Activated B cell treated with CpG ODN at 0.5 μM for 24 hours (primary cell): ENCODE measurements around the gene ZNF217. TPM values are rescaled to one million over a fixed set of nuclear protein-coding genes. Genes with fewer than 3 reads are reported as not detected.
"Not testable (repeated sequence)": the region's sequence is repeated elsewhere in the genome, so short reads cannot be mapped to it uniquely, and the experiment has no call there.

Source experiments
- ATAC-seq: fragments of 200-7000 bp; cut with Tn5 transposase; one replicate; pipeline ENCODE4 v1.10.0; 2021; ENCODE audit warnings: low read depth, mild to moderate bottlenecking, moderate library complexity
- CTCF ChIA-PET: fragments of 350-600 bp; sonication (Branson Sonifier 250); formaldehyde crosslinking; loops from one replicate; lab custom pipeline; 2021; ENCODE audit warnings: antibody characterized with exemption; lab: Charles Lee
- POLR2A ChIA-PET: fragments of 350-600 bp; sonication (Branson Sonifier 250); formaldehyde crosslinking; loops from one replicate; lab custom pipeline; 2021; ENCODE audit warnings: antibody characterized with exemption; lab: Charles Lee
- DNase-seq: peaks from one replicate; pipeline ENCODE4 v3.0.0; 2022
- H3K27ac Mint-ChIP-seq: one replicate; pipeline ENCODE4 v1.8.0; 2020; ENCODE audit warnings: mixed read lengths
- H3K27me3 Mint-ChIP-seq: one replicate; pipeline ENCODE4 v1.8.0; 2021; ENCODE audit warnings: mixed read lengths
- H3K36me3 Mint-ChIP-seq: one replicate; pipeline ENCODE4 v1.8.0; 2021; ENCODE audit warnings: low read depth, mixed read lengths
- H3K4me1 Mint-ChIP-seq: one replicate; pipeline ENCODE4 v1.8.0; 2021; ENCODE audit warnings: mixed read lengths
- H3K4me3 Mint-ChIP-seq: one replicate; pipeline ENCODE4 v1.8.0; 2020; ENCODE audit warnings: mild to moderate bottlenecking, mixed read lengths
- H3K9me3 Mint-ChIP-seq: one replicate; pipeline ENCODE4 v1.8.0; 2020; ENCODE audit warnings: mixed read lengths
- intact Hi-C: fragments of 100-400 bp; cut with micrococcal nuclease; formaldehyde crosslinking; loops from one replicate; pipeline ENCODE4 v1.15.1; 2024
- total RNA-seq: library from RNA; stranded (reverse); gene quantifications from 2 replicates; pipeline ENCODE4 v1.2.3, GENCODE V29; 2022
- TF ChIP-seq, protein P1 (sequence below): fragments of 200-600 bp; IDR thresholded peaks from one replicate; pipeline ENCODE4 v1.8.0; 2022; ENCODE audit warnings: antibody characterized with exemption, mild to moderate bottlenecking

The ZNF217 gene
- total RNA-seq, 1 donor from 2014 or later, result 80.3 TPM

DNA sequence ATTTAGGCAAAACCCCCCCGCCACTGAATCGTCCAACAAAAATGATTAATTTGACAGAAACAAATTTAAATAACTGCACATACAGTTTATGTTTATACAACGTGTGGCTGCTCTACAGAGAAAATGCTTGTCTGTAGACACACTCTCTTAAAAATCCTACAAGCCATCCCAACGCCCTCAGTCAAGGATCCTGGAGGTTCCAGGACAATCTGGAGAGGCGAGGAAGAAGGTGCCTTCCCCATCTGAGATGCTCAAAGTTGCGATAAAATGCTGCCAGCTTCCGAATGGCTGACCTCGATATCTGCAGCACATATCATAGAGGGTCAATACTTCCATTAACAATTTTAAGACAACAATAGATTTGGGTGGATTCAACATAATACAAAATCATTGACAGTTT lies 25.3 kb downstream of the ZNF217 start:
- H3K4me1 Mint-ChIP-seq, result peaks cover 16% of the 10 kb centered on the region
- no peak for ATAC-seq
- ChIA-PET POLR2A (interaction anchor here (0.5 kb wide), 1 partner anchor 317 kb away, joined by 4 read pairs; no protein-coding TSS in a partner anchor), CTCF (interaction anchor here (0.7 kb wide), 1 partner anchor 493 kb away, joined by 3 read pairs; no protein-coding TSS in a partner anchor)
- TF ChIP-seq, protein P1, sequence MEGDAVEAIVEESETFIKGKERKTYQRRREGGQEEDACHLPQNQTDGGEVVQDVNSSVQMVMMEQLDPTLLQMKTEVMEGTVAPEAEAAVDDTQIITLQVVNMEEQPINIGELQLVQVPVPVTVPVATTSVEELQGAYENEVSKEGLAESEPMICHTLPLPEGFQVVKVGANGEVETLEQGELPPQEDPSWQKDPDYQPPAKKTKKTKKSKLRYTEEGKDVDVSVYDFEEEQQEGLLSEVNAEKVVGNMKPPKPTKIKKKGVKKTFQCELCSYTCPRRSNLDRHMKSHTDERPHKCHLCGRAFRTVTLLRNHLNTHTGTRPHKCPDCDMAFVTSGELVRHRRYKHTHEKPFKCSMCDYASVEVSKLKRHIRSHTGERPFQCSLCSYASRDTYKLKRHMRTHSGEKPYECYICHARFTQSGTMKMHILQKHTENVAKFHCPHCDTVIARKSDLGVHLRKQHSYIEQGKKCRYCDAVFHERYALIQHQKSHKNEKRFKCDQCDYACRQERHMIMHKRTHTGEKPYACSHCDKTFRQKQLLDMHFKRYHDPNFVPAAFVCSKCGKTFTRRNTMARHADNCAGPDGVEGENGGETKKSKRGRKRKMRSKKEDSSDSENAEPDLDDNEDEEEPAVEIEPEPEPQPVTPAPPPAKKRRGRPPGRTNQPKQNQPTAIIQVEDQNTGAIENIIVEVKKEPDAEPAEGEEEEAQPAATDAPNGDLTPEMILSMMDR, result no peak
- no peaks in the 10 kb centered on the region for H3K27me3 Mint-ChIP-seq
- no peak overlapping the region for H3K27ac Mint-ChIP-seq
- peaks cover 82% of the 10 kb centered on the region for H3K36me3 Mint-ChIP-seq
- H3K4me3 Mint-ChIP-seq, result no peak overlapping the region
- no peak for DNase-seq
- intact Hi-C loops, result no loop called here
- no peaks in the 10 kb centered on the region for H3K9me3 Mint-ChIP-seq

DNA sequence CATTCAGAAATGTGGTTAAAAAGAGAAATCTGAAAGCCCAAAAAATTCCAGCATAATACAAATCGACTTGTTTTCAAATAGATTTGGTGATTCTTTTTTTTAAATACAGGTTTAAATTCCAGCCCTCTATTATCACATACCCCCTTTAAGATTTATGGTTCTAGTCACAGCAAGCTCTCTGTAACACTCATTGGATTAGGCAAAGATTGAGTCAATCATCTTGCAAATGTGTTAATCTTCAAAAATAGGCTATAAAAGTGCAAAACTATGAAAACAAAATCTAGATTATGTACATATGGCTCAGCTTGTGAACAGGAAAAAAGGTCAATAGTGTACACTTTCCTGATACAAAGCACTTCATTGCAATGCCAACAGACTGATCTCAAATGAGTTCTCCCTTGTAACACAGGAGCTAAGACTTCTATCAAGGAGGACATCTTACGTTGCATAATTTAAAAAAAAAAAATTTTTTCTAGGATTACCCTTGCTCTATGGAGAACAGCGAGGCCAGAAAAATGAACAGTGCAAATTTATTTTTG lies 26.2 kb downstream of the ZNF217 start:
- no peak for DNase-seq
- Mint-ChIP-seq H3K9me3 (no peaks in the 10 kb centered on the region), H3K27ac (no peak overlapping the region), H3K4me1 (peaks cover 12% of the 10 kb centered on the region), H3K27me3 (no peaks in the 10 kb centered on the region), H3K4me3 (no peak overlapping the region), H3K36me3 (peaks cover 74% of the 10 kb centered on the region)
- ATAC-seq, result no peak
- ChIA-PET POLR2A (interaction anchor here (0.5 to 0.9 kb wide), 2 partner anchors 25 to 374 kb away, joined by 3 read pairs; no protein-coding TSS in a partner anchor), CTCF (interaction anchor here (0.7 kb wide), 1 partner anchor 494 kb away, joined by 3 read pairs; no protein-coding TSS in a partner anchor)
- intact Hi-C loops, result no loop called here
- TF ChIP-seq, protein P1, result no peak

DNA sequence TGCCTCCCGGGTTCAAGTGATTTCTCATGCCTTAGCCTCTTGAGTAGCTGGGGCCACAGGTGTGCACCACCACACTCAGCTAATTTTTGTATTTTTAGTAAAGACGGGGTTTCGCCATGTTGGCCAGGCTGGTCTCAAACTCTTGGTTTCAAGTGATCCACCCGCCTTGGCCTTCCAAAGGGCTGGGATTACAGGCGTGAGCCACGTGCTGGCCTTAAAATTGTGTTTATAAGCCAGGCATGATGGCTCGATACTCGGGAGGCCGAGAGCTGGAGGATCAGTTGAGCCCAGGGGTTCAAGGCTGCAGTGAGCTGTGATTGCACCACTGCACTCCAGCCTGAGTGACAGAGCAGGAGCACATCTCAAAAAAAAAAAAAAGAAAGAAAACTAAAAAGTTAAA lies 27.0 kb downstream of the ZNF217 start:
- DNase-seq, CTCF ChIA-PET, H3K9me3 Mint-ChIP-seq, H3K27me3 Mint-ChIP-seq, H3K4me3 Mint-ChIP-seq, ATAC-seq, intact Hi-C loops, H3K27ac Mint-ChIP-seq, H3K4me1 Mint-ChIP-seq: not testable (repeated sequence)
- H3K36me3 Mint-ChIP-seq, result peaks cover 66% of the 10 kb centered on the region
- POLR2A ChIA-PET, result interaction anchor here (0.7 kb wide), 1 partner anchor 349 kb away, joined by 4 read pairs; no protein-coding TSS in a partner anchor

DNA sequence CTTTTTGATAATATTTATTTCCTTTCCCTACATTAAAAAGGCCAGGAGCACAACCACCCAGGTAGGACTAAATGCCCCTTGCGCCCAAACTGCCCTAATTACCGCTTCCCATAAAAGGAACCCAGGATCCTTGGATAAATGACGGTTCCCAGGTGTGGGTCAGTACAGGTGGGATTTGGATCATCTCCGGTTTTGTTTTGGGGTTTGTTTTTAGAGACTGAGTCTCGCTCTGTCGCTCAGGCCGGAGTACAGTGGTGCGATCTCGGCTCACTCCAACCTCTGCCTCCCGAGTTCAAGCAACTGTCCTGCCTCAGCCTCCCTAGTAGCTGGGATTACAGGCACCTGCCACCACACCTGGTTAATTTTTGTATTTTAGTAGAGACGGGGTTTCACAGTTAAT lies 28.4 kb downstream of the ZNF217 start:
- no peak for DNase-seq
- Mint-ChIP-seq H3K27me3 (no peaks in the 10 kb centered on the region), H3K36me3 (peaks cover 56% of the 10 kb centered on the region), H3K4me1 (peaks cover 1% of the 10 kb centered on the region), H3K9me3 (no peaks in the 10 kb centered on the region), H3K4me3 (no peak overlapping the region), H3K27ac (no peak overlapping the region)
- ChIA-PET CTCF (no interaction called here), POLR2A (no interaction called here)
- ATAC-seq, result no peak
- TF ChIP-seq, protein P1, result no peak
- intact Hi-C loops, result no loop called here

DNA sequence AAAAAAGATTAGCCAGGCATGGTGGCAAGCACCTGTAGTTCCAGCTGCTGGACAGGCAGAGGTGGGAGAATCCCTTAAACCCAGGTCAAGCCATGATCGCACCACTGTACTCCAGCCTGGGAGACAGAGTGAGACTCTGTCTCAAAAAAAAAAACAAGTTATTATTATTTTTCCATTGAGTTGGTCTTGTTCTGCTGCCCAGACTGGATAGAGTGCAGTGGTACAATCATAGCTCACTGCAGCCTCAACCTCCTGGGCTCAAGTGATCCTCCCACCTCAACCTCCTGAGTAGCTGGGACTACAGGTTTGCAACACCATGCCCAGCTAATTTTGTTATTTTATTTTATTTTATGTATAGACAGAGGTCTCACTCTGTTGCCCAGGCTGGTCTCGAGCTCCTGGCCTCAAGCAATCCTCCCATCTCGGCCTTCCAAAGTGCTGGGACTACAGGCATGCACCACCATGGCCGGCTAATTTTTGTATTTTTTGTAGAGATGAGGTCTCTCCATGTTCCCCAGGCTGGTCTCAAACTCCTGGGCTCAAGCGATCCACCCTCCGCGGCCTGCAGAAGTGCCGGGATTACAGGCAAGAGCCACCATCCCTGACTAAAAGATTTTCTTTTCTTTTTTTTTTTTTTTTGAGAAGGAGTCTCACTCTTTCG lies 31.4 kb downstream of the ZNF217 start:
- intact Hi-C loops, DNase-seq, CTCF ChIA-PET, H3K27ac Mint-ChIP-seq, H3K4me1 Mint-ChIP-seq, H3K4me3 Mint-ChIP-seq, H3K27me3 Mint-ChIP-seq, H3K9me3 Mint-ChIP-seq, ATAC-seq: not testable (repeated sequence)
- POLR2A ChIA-PET, result interaction anchor here (0.7 kb wide), 3 partner anchors 32 to 214 kb away, joined by 3 to 4 read pairs (median 3); partner anchors contain the start of gene ZNF217
- peaks cover 43% of the 10 kb centered on the region for H3K36me3 Mint-ChIP-seq

DNA sequence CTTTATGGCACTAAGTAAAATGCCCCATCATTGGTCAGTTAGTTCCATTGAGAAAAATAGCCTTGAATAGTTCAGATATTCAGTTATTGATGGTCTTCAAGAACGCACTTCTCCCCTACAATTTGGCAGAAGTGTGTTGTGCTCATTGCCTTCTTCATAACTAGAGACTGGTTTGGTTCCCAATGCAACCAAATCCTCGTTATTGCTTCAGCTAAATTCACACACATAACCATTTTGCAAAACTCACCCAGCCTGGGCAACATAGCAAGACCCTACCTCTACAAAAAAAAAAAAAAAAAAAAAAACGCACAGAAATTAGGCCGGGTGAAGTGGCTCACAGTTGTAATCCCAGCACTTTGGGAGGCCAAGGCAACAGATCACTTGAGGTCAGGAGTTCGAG lies 32.1 kb downstream of the ZNF217 start:
- CTCF ChIA-PET, result no interaction called here

More for the DNA sequence above, 32.1 kb downstream of the ZNF217 start:
- no peaks in the 10 kb centered on the region for H3K27me3 Mint-ChIP-seq
- no peaks in the 10 kb centered on the region for H3K9me3 Mint-ChIP-seq
- H3K36me3 Mint-ChIP-seq, result peaks cover 38% of the 10 kb centered on the region
- no peaks in the 10 kb centered on the region for H3K4me1 Mint-ChIP-seq
- DNase-seq, result no peak
- POLR2A ChIA-PET, result interaction anchor here (0.7 kb wide), 1 partner anchor 1064 kb away, joined by 3 read pairs; no protein-coding TSS in a partner anchor
- intact Hi-C loops, result no loop called here
- H3K27ac Mint-ChIP-seq, result no peak overlapping the region
- no peak overlapping the region for H3K4me3 Mint-ChIP-seq
- TF ChIP-seq, protein P1, result no peak
- ATAC-seq, result no peak
